ENCODE data around the gene HAUS5. TPM values are rescaled to one million over a fixed set of nuclear protein-coding genes. Genes with fewer than 3 reads are reported as not detected.
"Not testable (repeated sequence)": the region's sequence is repeated elsewhere in the genome, so short reads cannot be mapped to it uniquely, and the experiment has no call there.

HAUS5 gene
- total RNA-seq, 1 donor from 2014 or later = 3.9 TPM

- no peak for DNase-seq (ENCODE audit: low read depth)
- no peaks in the 10 kb centered on the region for H3K36me3 ChIP-seq (ENCODE audit: control insufficient read depth, insufficient read depth, low read length)
- no peak for TF ChIP-seq CTCF (IDR thresholded peaks at IDR 0.05; ENCODE audit: insufficient read depth, low read length, severe bottlenecking)
- H3K27me3 ChIP-seq (ENCODE audit: control insufficient read depth, insufficient read depth, low read length) = no peaks in the 10 kb centered on the region
- FAIRE-seq = no peak
- no peak overlapping the region for H3K4me3 ChIP-seq (ENCODE audit: low read depth, low read length)
Measured at GRCh38 chr19:35601971-35602370, 10.6 kb upstream of the HAUS5 start.

GRCh38 chr19:35604436-35604835 lies 8.1 kb upstream of the HAUS5 start:
- H3K36me3 ChIP-seq (ENCODE audit: control insufficient read depth, insufficient read depth, low read length); H3K27me3 ChIP-seq (ENCODE audit: control insufficient read depth, insufficient read depth, low read length); H3K4me3 ChIP-seq (ENCODE audit: low read depth, low read length); FAIRE-seq; DNase-seq (ENCODE audit: low read depth): not testable (repeated sequence)

- not testable (repeated sequence) for H3K27me3 ChIP-seq (ENCODE audit: control insufficient read depth, insufficient read depth, low read length); FAIRE-seq; H3K36me3 ChIP-seq (ENCODE audit: control insufficient read depth, insufficient read depth, low read length); H3K4me3 ChIP-seq (ENCODE audit: low read depth, low read length); DNase-seq (ENCODE audit: low read depth)
Measured at GRCh38 chr19:35607170-35607569, 5.4 kb upstream of the HAUS5 start.

GRCh38 chr19:35607661-35608060 lies 4.9 kb upstream of the HAUS5 start:
- DNase-seq (ENCODE audit: low read depth) = no peak
- TF ChIP-seq CTCF (IDR thresholded peaks at IDR 0.05; ENCODE audit: insufficient read depth, low read length, severe bottlenecking) = no peak
- Histone ChIP-seq H3K36me3 (ENCODE audit: control insufficient read depth, insufficient read depth, low read length) (no peaks in the 10 kb centered on the region), H3K27me3 (ENCODE audit: control insufficient read depth, insufficient read depth, low read length) (no peaks in the 10 kb centered on the region), H3K4me3 (ENCODE audit: low read depth, low read length) (no peak overlapping the region)
- no peak for FAIRE-seq

DNA sequence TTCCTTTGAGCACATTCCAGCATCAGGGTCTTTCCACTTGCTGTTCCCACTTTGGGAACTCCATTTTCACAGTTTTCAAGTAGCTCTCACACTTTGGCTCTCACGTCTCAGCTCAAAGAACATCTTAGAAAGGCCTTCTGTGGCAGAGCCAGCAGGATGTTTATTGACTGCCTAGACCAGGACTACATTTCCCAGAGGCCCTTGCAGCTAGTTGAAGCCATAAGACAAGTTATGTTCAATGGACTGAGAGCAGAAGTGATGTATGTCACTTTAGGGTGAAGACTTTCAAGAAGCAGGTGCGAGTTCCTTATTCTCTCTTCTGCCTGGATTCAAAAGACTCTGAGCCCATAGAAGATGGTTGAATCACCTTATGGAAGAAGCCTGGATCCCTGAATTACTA lies 4.3 kb upstream of the HAUS5 start:
- Histone ChIP-seq H3K4me3 (ENCODE audit: low read depth, low read length) (no peak overlapping the region), H3K27me3 (ENCODE audit: control insufficient read depth, insufficient read depth, low read length) (no peaks in the 10 kb centered on the region), H3K36me3 (ENCODE audit: control insufficient read depth, insufficient read depth, low read length) (no peaks in the 10 kb centered on the region)
- FAIRE-seq (no peak), DNase-seq (ENCODE audit: low read depth) (peak; percentile 12)
- no peak for TF ChIP-seq CTCF (IDR thresholded peaks at IDR 0.05; ENCODE audit: insufficient read depth, low read length, severe bottlenecking)

- H3K27me3 ChIP-seq (ENCODE audit: control insufficient read depth, insufficient read depth, low read length) = no peaks in the 10 kb centered on the region
- FAIRE-seq = no peak
Measured at GRCh38 chr19:35609851-35610353, 2.6 kb upstream of the HAUS5 start.

More at GRCh38 chr19:35609851-35610353, 2.6 kb upstream of the HAUS5 start:
- DNase-seq (ENCODE audit: low read depth) = no peak
- Histone ChIP-seq H3K36me3 (ENCODE audit: control insufficient read depth, insufficient read depth, low read length) (no peaks in the 10 kb centered on the region), H3K4me3 (ENCODE audit: low read depth, low read length) (no peak overlapping the region)
- TF ChIP-seq CTCF (IDR thresholded peaks at IDR 0.05; ENCODE audit: insufficient read depth, low read length, severe bottlenecking) = no peak

Measured in bronchial epithelial cell (primary cell).